HepG2 (cell line): Measurements from ENCODE around the gene SELENOS. TPM values are rescaled to one million over a fixed set of nuclear protein-coding genes. Genes with fewer than 3 reads are reported as not detected.

ENCODE experiments used
- ATF4 ChIP-seq, 2 experiments: fragments of 450-650 bp in 1 of 2; sonication (generic) in 1 of 2; formaldehyde crosslinking; IDR thresholded peaks; 2 replicates each; pipeline versions ENCODE4 v1.5.0 to v1.8.0; 2020 to 2022; ENCODE audit warnings: mild to moderate bottlenecking in 1 of 2, missing genetic modification reagents in 1 of 2
- FOSL1 ChIP-seq: sonication (generic); formaldehyde crosslinking; IDR thresholded peaks from 2 replicates; pipeline ENCODE4 v1.9.0; 2021; ENCODE audit warnings: missing genetic modification reagents, borderline replicate concordance
- JDP2 ChIP-seq: sonication (generic); formaldehyde crosslinking; IDR thresholded peaks from 2 replicates; pipeline ENCODE4 v1.8.1; 2022; ENCODE audit warnings: missing genetic modification reagents, borderline replicate concordance
- KDM3A ChIP-seq: IDR thresholded peaks from 2 replicates; pipeline ENCODE4 v1.6.1; 2018; ENCODE audit warnings: low read depth, missing compliant biosample characterization
- NFKB2 ChIP-seq: sonication (generic); formaldehyde crosslinking; IDR thresholded peaks from 2 replicates; pipeline ENCODE4 v1.4.0; 2020; ENCODE audit warnings: missing genetic modification reagents, borderline replicate concordance
- PAX8 ChIP-seq: sonication (generic); formaldehyde crosslinking; IDR thresholded peaks from 2 replicates; pipeline ENCODE4 v1.8.0; 2022; ENCODE audit warnings: mild to moderate bottlenecking, missing genetic modification reagents, borderline replicate concordance
- RNF219 ChIP-seq: sonication (generic); formaldehyde crosslinking; IDR thresholded peaks from 2 replicates; pipeline ENCODE4 v1.5.0; 2020; ENCODE audit warnings: mild to moderate bottlenecking, missing genetic modification reagents
- STAG1 ChIP-seq: sonication (generic); formaldehyde crosslinking; IDR thresholded peaks from 2 replicates; pipeline ENCODE4 v1.4.0; 2020; ENCODE audit warnings: missing genetic modification reagents
- XBP1 ChIP-seq: sonication (generic); formaldehyde crosslinking; IDR thresholded peaks from 2 replicates; pipeline ENCODE4 v1.5.0; 2020; ENCODE audit warnings: missing genetic modification reagents
- YY1 ChIP-seq: IDR thresholded peaks from 2 replicates; pipeline ENCODE4 v1.6.1; 2011; ENCODE audit warnings: low read length, low read depth, moderate library complexity, mild to moderate bottlenecking; ENCODE audit not compliant: insufficient read depth, insufficient replicate concordance
- ZBTB14 ChIP-seq: sonication (generic); formaldehyde crosslinking; IDR thresholded peaks from 2 replicates; pipeline ENCODE4 v1.4.0; 2020; ENCODE audit warnings: missing genetic modification reagents
- ZFP36 ChIP-seq: fragments of 150-350 bp; IDR thresholded peaks from 2 replicates; pipeline ENCODE4 v1.6.1; 2018; ENCODE audit warnings: borderline replicate concordance, low read length, low read depth; ENCODE audit not compliant: partially characterized antibody
- ZFYVE20 ChIP-seq: sonication (generic); formaldehyde crosslinking; IDR thresholded peaks from 2 replicates; pipeline ENCODE4 v1.8.0; 2023; ENCODE audit warnings: low read depth, mild to moderate bottlenecking, moderate library complexity, missing genetic modification reagents, borderline replicate concordance
- ZNF383 ChIP-seq: sonication (generic); formaldehyde crosslinking; IDR thresholded peaks from 2 replicates; pipeline ENCODE4 v1.4.0; 2020; ENCODE audit warnings: missing genetic modification reagents, mild to moderate bottlenecking, borderline replicate concordance
- ZNF547 ChIP-seq: sonication (generic); formaldehyde crosslinking; IDR thresholded peaks from 2 replicates; pipeline ENCODE4 v1.5.1; 2020; ENCODE audit warnings: mild to moderate bottlenecking, missing genetic modification reagents
- ZNF567 ChIP-seq: sonication (generic); formaldehyde crosslinking; IDR thresholded peaks from 2 replicates; pipeline ENCODE4 v1.8.1; 2023; ENCODE audit warnings: mild to moderate bottlenecking, missing genetic modification reagents, borderline replicate concordance
- ZNF687 ChIP-seq: sonication (generic); formaldehyde crosslinking; IDR thresholded peaks from 2 replicates; pipeline ENCODE4 v1.5.1; 2020; ENCODE audit warnings: mild to moderate bottlenecking, missing genetic modification reagents, moderate library complexity
- ZNF768 ChIP-seq: sonication (generic); formaldehyde crosslinking; IDR thresholded peaks from 2 replicates; pipeline ENCODE4 v1.4.0; 2020; ENCODE audit warnings: missing genetic modification reagents
- ZNF772 ChIP-seq: sonication (generic); formaldehyde crosslinking; IDR thresholded peaks from 2 replicates; pipeline ENCODE4 v1.5.0; 2020; ENCODE audit warnings: mild to moderate bottlenecking, missing genetic modification reagents
- ZNF850 ChIP-seq: sonication (generic); formaldehyde crosslinking; conservative IDR thresholded peaks from 2 replicates; pipeline ENCODE4 v1.9.0; 2021; ENCODE audit warnings: mild to moderate bottlenecking, missing genetic modification reagents
- polyA plus RNA-seq, 8 experiments: library from polyadenylated mRNA; depleted of rRNA in 3 of 8; stranded (reverse) in 7 of 8; unstranded in 1 of 8; fragments of >200 nt; fragmentation: Illumina TruSeq in 4 of 8; extraction: Trizol in 4 of 8; gene quantifications; 2 replicates each; pipeline versions ENCODE4 v1.2.1 to v1.2.3, GENCODE V29; 2011 to 2016; ENCODE audit warnings: low read depth in 4 of 8, missing spikeins in 1 of 8, mixed read lengths in 1 of 8; ENCODE audit not compliant: insufficient read depth in 1 of 8
- total RNA-seq, 5 experiments: library from RNA; depleted of rRNA; stranded (reverse); fragments of >200 nt; fragmentation: Illumina TruSeq; extraction: Trizol; gene quantifications; 2 replicates each; pipeline ENCODE4 v1.2.3, GENCODE V29; 2016; ENCODE audit warnings: low read depth in 1 of 5

SELENOS gene
- total and polyA plus RNA-seq, 2 of the 13 experiments (the other 11 are each of a cell fraction or from before 2014, with no cell fraction given): 63.0 to 66.1 TPM

GRCh38 chr15:101250873-101251829 lies 26.1 kb downstream of the SELENOS start (continued):
- TF ChIP-seq ZNF687 (peak; percentile 67), ZNF383 (CRISPR knock-in tag) (no peak), ATF4 (CRISPR knock-in tag; IDR thresholded peaks at IDR 0.05) (no peak), ZNF772 (peak; percentile 34; the same call in 1 of the 2 replicates), ZNF547 (CRISPR knock-in tag) (peak; percentile 32; the same call in 1 of the 2 replicates), PAX8 (no peak), NFKB2 (no peak; the same call in 1 of the 2 replicates), ZBTB14 (CRISPR knock-in tag) (0 out of 2 replicates have a peak, but pooled peaks have one; percentile 15), KDM3A (CRISPR knock-in tag) (no peak), JDP2 (CRISPR knock-in tag) (no peak), ZFYVE20 (no peak), YY1 (peak; percentile 14), STAG1 (no peak), XBP1 (CRISPR knock-in tag) (no peak), ZFP36 (no peak), ZNF850 (CRISPR knock-in tag) (no peak), ZNF768 (CRISPR knock-in tag) (peak; percentile 27; the same call in 1 of the 2 replicates), FOSL1 (CRISPR knock-in tag) (no peak), ZNF567 (CRISPR knock-in tag) (no peak), RNF219 (CRISPR knock-in tag) (no peak)
